22Rv1 (cell line): Measurements from ENCODE around the gene RCOR3.
"Not testable (repeated sequence)": the region's sequence is repeated elsewhere in the genome, so short reads cannot be mapped to it uniquely, and the experiment has no call there.

ENCODE experiments used
- H3K27ac ChIP-seq: fragments of 450-650 bp; 2 replicates; pipeline ENCODE4 v1.5.1; 2017
- ZFX ChIP-seq: fragments of 450-650 bp; IDR thresholded peaks from 2 replicates; pipeline ENCODE4 v1.6.1; 2017; ENCODE audit warnings: antibody characterized with exemption, borderline replicate concordance
- TF ChIP-seq, protein P1 (sequence below): fragments of 450-650 bp; IDR thresholded peaks from 2 replicates; pipeline ENCODE4 v1.5.1; 2017; ENCODE audit warnings: mild to moderate bottlenecking

Gene RCOR3

DNA sequence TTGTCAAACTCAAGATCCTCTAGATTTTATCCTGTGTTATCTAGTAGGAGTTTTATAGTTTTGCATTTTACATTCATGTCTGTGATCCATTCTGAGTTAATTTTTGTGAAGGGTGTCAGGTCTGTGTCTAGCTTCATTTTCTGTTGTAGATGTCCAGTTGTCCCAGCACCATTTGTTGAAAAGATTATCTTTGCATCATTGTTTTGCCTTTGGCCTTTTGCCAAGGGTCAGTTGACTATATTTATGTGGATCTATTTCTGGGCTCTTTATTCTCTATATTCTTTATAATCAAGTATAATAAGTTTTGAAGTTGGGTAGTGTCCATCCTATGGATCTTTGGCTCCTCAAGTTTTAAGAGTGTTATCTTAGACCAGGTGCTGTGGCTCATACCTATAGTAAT lies 89.4 kb downstream of the RCOR3 start:
- TF ChIP-seq, protein P1, sequence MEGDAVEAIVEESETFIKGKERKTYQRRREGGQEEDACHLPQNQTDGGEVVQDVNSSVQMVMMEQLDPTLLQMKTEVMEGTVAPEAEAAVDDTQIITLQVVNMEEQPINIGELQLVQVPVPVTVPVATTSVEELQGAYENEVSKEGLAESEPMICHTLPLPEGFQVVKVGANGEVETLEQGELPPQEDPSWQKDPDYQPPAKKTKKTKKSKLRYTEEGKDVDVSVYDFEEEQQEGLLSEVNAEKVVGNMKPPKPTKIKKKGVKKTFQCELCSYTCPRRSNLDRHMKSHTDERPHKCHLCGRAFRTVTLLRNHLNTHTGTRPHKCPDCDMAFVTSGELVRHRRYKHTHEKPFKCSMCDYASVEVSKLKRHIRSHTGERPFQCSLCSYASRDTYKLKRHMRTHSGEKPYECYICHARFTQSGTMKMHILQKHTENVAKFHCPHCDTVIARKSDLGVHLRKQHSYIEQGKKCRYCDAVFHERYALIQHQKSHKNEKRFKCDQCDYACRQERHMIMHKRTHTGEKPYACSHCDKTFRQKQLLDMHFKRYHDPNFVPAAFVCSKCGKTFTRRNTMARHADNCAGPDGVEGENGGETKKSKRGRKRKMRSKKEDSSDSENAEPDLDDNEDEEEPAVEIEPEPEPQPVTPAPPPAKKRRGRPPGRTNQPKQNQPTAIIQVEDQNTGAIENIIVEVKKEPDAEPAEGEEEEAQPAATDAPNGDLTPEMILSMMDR: no peak
- TF ChIP-seq ZFX: no peak
- no peak overlapping the region for H3K27ac ChIP-seq

DNA sequence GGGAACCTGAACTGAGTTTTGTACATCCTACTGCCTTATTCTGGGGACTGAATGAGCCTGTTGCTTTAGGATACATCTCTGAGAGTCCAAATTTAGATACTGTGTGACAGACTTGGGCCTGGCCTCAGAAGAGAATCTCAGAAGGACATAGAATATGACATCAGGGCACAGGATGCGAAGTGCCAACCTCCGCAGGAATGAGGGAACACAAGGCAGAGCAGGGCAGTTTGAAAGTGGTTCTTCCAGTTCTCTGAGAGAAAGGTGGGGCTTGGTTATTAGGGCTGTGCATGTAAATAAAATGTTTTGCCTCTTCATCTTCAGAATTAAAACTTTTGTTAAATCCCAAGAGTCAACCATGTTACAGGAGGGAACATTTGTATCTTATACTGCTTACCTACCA lies 90.6 kb downstream of the RCOR3 start:
- TF ChIP-seq, protein P1: no peak
- no peak for TF ChIP-seq ZFX
- no peak overlapping the region for H3K27ac ChIP-seq

- not testable (repeated sequence) for H3K27ac ChIP-seq
Measured at GRCh38 chr1:211352055-211352454, 92.9 kb downstream of the RCOR3 start.

- H3K27ac ChIP-seq: no peak overlapping the region
- no peak for TF ChIP-seq ZFX
- TF ChIP-seq, protein P1: no peak
Measured at GRCh38 chr1:211352465-211352864, 93.3 kb downstream of the RCOR3 start.

DNA sequence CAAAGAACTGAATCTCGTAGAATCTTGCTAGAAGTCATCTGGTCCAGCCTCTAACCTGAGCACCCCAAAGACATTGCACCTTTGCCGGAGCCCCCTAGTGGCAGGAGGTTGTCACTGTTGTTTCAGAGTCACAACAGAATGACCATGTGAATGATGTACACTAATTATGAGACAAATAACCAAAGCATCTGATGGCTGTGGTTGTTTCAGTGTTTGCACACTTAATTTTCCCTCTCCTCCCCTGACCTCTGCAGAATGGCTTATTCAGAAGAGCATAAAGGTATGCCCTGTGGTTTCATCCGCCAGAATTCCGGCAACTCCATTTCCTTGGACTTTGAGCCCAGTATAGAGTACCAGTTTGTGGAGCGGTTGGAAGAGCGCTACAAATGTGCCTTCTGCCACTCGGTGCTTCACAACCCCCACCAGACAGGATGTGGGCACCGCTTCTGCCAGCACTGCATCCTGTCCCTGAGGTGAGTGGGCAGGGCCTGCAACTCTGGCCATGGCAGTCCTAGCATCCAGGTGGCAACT lies 93.9 kb downstream of the RCOR3 start:
- TF ChIP-seq ZFX: no peak
- TF ChIP-seq, protein P1: peak; percentile 91
- H3K27ac ChIP-seq: no peak overlapping the region

- H3K27ac ChIP-seq: no peak overlapping the region
- no peak for TF ChIP-seq ZFX
- TF ChIP-seq, protein P1: no peak
Measured at GRCh38 chr1:211353562-211354212, 94.5 kb downstream of the RCOR3 start.

DNA sequence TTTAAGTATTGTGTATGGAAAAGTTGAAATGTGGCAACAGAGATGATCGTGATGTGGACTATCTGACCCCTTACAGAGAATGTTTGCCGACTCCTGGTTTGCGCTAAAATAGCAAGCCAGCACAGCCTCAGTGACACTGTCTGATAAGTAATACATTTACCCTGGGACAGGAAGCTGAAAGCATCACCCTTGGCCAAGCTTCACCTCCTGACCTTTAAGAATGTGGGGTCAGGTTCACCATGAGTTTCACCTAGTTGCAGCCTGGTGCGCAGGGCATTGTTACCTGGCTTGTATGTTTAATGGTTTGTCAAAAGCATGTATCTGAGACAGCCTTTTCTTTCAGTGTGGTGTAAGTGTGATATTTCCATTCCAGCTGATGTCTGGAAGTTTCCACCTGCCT lies 96.7 kb downstream of the RCOR3 start:
- TF ChIP-seq ZFX: no peak
- TF ChIP-seq, protein P1: no peak
- no peak overlapping the region for H3K27ac ChIP-seq

DNA sequence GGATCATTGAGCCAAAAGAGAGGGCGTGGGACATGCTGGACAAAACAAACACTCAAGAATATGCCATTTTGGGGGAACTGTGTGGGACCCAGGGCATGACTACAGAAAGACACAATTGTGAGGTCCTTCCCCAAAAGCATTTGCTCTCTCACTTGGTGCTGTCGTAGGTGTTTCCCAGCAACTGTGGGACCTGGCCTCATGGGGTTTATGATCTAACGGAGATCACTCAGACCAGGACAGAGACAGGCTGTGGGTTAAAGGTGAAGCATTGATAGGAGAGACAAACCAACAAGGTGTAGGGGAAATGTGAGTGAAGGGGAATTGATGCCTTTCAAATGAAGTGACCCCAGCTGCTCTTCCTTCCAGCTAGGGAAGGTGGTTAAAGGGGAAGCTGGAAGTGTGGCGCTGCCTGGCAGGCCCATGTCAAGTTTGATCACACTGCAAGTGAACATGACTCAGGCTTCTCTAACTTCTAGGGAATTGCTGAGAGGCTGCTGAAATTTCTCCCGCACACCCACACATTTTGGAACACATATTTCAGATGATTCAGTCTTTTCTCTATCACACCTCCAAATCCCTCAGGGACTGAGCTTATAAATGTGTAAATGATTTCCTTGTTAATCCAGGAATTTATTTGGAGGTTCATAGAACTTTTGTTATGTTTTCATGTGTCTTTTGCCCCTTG lies 97.7 kb downstream of the RCOR3 start:
- no peak overlapping the region for H3K27ac ChIP-seq
- TF ChIP-seq, protein P1: no peak
- no peak for TF ChIP-seq ZFX
